ENCODE data around the gene PTPRK. TPM values are rescaled to one million over a fixed set of nuclear protein-coding genes. Genes with fewer than 3 reads are reported as not detected.

PTPRK gene
- total and polyA plus RNA-seq, 2 of the 8 experiments (the other 6 are each of a cell fraction or from before 2014, with no cell fraction given), result 11.4 to 47.3 TPM

DNA sequence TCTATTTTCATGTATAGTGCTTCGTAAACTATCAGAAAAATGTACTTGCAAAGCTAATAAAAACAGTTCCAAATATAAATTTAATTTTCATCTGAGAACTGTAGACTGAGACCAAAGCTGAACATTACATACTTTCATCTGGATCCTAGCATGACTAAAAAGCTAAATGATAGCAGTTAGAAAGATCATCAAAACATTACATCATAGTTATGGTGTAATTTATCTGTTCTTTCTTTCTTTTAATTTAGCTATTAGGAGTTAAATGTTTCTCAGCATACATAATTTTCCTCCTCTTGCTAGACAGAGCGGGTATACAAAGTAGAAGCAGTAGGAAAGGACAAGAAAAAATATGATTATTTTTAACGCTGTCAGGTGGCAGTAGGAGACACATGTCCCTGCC lies 455.3 kb downstream of the PTPRK start:
- Histone ChIP-seq H3K4me3 (ENCODE audit: extremely low read depth in 1 of 4, insufficient read depth in 2 of 4, low read depth in 3 of 4, low read length in 4 of 4) (no peak overlapping the region), H3K14ac (ENCODE audit: insufficient read length) (no peak overlapping the region), H3K4me1 (replicated peaks in 1 of 4; ENCODE audit: control insufficient read depth in 3 of 4, insufficient read depth in 4 of 4, low read length in 3 of 4) (peaks cover 0 to 6% (median 2%) of the 10 kb centered on the region in 4 experiments; a peak in 3 of 7 replicates), H3K23me2 (ENCODE audit: low read depth, low read length) (no peaks in the 10 kb centered on the region), H2BK12ac (ENCODE audit: low read depth, low read length) (no peak overlapping the region), H2AFZ (ENCODE audit: low read length) (no peak overlapping the region), H3K23ac (ENCODE audit: insufficient read length) (no peak overlapping the region), H2BK20ac (ENCODE audit: low read length) (no peak overlapping the region), H4K8ac (ENCODE audit: extremely low read depth, insufficient read depth, low read length) (no peak overlapping the region), H3K27ac (ENCODE audit: low read depth, low read length) (no peak overlapping the region), H3K36me3 (ENCODE audit: control insufficient read depth in 2 of 4, insufficient read depth in 4 of 4, low read length in 3 of 4) (no peaks in the 10 kb centered on the region), H3K4ac (replicated peaks; ENCODE audit: insufficient read length, low read depth, low read length) (no peak overlapping the region), H4K91ac (replicated peaks; ENCODE audit: insufficient read length, low read length) (no peak overlapping the region), H2BK120ac (replicated peaks; ENCODE audit: low read depth, low read length) (no peak overlapping the region), H4K20me1 (replicated peaks in 1 of 2; ENCODE audit: control insufficient read depth in 1 of 2, insufficient read depth in 2 of 2, low read length in 2 of 2) (no peaks in the 10 kb centered on the region), H3K27me3 (replicated peaks in 1 of 4; ENCODE audit: control insufficient read depth in 3 of 4, extremely low read depth in 1 of 4, insufficient read depth in 3 of 4, low read length in 3 of 4) (no peaks in the 10 kb centered on the region), H3K79me2 (ENCODE audit: control insufficient read depth in 1 of 2, insufficient read depth in 2 of 2, low read length in 2 of 2) (no peaks in the 10 kb centered on the region), H3K79me1 (ENCODE audit: low read depth, low read length) (no peaks in the 10 kb centered on the region), H4K5ac (ENCODE audit: insufficient read length, low read depth, low read length) (no peak overlapping the region), H3K18ac (ENCODE audit: extremely low read depth, low read length) (no peak overlapping the region), H3K9ac (replicated peaks in 1 of 4; ENCODE audit: extremely low read depth in 1 of 4, low read depth in 3 of 4, low read length in 3 of 4) (no peak overlapping the region), H3K56ac (replicated peaks; ENCODE audit: insufficient read length, low read depth, low read length) (no peak overlapping the region), H2AK5ac (ENCODE audit: low read depth, low read length) (no peak overlapping the region), H3K4me2 (ENCODE audit: insufficient read depth in 1 of 2, low read depth in 2 of 2, low read length in 2 of 2) (no peak overlapping the region), H3K9me3 (ENCODE audit: insufficient read depth in 2 of 2, low read depth in 1 of 2, low read length in 1 of 2) (no peaks in the 10 kb centered on the region), H2BK5ac (ENCODE audit: low read depth, low read length) (no peak overlapping the region), H2BK15ac (ENCODE audit: low read length) (no peak overlapping the region)
- DNase-seq (ENCODE audit: low read depth in 1 of 2, low spot score in 2 of 2), result no peak
- FAIRE-seq, result no peak
- CTCF ChIA-PET (ENCODE audit: partially characterized antibody), result interaction anchor here (0.6 kb wide), 1 partner anchor 1351 kb away, joined by 3 read pairs; no protein-coding TSS in a partner anchor
- POLR2A ChIA-PET (ENCODE audit: partially characterized antibody), result no interaction called here
- 99% methylated on average over 3 of the region's 3 CpGs; no CpG with 5 or more reads in 1 of the 2 experiments for WGBS, 2 experiments (ENCODE audit: extremely low coverage in 1 of 2, insufficient coverage in 1 of 2, insufficient read length in 1 of 2, insufficient replicate concordance in 2 of 2, low coverage in 1 of 2, low lambda C conversion rate in 2 of 2, missing lambda C conversion rate in 1 of 2)
- TF ChIP-seq JUND (IDR thresholded peaks at IDR 0.05; ENCODE audit: low read length) (no peak), ASH2L (IDR thresholded peaks at IDR 0.05; ENCODE audit: low read length) (no peak), POU5F1 (IDR thresholded peaks at IDR 0.05; ENCODE audit: low read depth, low read length) (no peak), SIX5 (IDR thresholded peaks at IDR 0.05; ENCODE audit: low read depth, low read length) (no peak), RAD21 (IDR thresholded peaks at IDR 0.05 in 1 of 2, conservative IDR thresholded peaks at IDR 0.05 in 1 of 2; ENCODE audit: low read depth in 2 of 2, low read length in 2 of 2) (no peak), GABPA (IDR thresholded peaks at IDR 0.05; ENCODE audit: borderline replicate concordance, insufficient read depth, low read length) (no peak), CHD2 (IDR thresholded peaks at IDR 0.05; ENCODE audit: low read length) (no peak), EGR1 (IDR thresholded peaks at IDR 0.05; ENCODE audit: borderline replicate concordance, low read depth, low read length) (no peak), KDM5A (IDR thresholded peaks at IDR 0.05; ENCODE audit: low read length) (no peak), SRF (IDR thresholded peaks at IDR 0.05; ENCODE audit: low read depth, low read length) (no peak), SP2 (IDR thresholded peaks at IDR 0.05; ENCODE audit: low read length) (no peak), NRF1 (IDR thresholded peaks at IDR 0.05; ENCODE audit: low read depth, low read length) (no peak)
- TF ChIP-seq, protein P1, sequence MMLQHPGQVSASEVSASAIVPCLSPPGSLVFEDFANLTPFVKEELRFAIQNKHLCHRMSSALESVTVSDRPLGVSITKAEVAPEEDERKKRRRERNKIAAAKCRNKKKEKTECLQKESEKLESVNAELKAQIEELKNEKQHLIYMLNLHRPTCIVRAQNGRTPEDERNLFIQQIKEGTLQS (IDR thresholded peaks at IDR 0.05; ENCODE audit: insufficient read depth, low read depth, low read length), result no peak
- TF ChIP-seq, protein P2, sequence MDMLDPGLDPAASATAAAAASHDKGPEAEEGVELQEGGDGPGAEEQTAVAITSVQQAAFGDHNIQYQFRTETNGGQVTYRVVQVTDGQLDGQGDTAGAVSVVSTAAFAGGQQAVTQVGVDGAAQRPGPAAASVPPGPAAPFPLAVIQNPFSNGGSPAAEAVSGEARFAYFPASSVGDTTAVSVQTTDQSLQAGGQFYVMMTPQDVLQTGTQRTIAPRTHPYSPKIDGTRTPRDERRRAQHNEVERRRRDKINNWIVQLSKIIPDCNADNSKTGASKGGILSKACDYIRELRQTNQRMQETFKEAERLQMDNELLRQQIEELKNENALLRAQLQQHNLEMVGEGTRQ (IDR thresholded peaks at IDR 0.05; ENCODE audit: low read length), result no peak
